Mucosa of rectum (tissue), 2 donors: ENCODE measurements around the gene GPD1L.

Experiments
- H3K27ac ChIP-seq, 2 donors: one replicate each; pipeline ENCODE4 v1.7.0; 2013; ENCODE audit warnings: inconsistent platforms in 2 of 2, low read depth in 2 of 2, low read length in 2 of 2
- H3K27me3 ChIP-seq, 2 donors: one replicate each; pipeline ENCODE4 v1.7.0; 2013; ENCODE audit warnings: low read length in 2 of 2; ENCODE audit not compliant: control insufficient read depth in 2 of 2, insufficient read depth in 2 of 2
- H3K36me3 ChIP-seq, 2 donors: one replicate each; pipeline ENCODE4 v1.7.0; 2013; ENCODE audit warnings: low read length in 2 of 2; ENCODE audit not compliant: control insufficient read depth in 2 of 2, insufficient read depth in 2 of 2
- H3K4me1 ChIP-seq, 2 donors: one replicate each; pipeline ENCODE4 v1.7.0; 2013; ENCODE audit warnings: low read length in 2 of 2, mild to moderate bottlenecking in 1 of 2; ENCODE audit not compliant: control insufficient read depth in 2 of 2, insufficient read depth in 2 of 2
- H3K4me3 ChIP-seq, 2 donors: one replicate each; pipeline ENCODE4 v1.7.0; 2013; ENCODE audit warnings: low read length in 2 of 2
- H3K9ac ChIP-seq, 2 donors: one replicate each; pipeline ENCODE4 v1.7.0; 2013; ENCODE audit warnings: low read length in 2 of 2, low read depth in 1 of 2, mild to moderate bottlenecking in 1 of 2
- H3K9me3 ChIP-seq, 2 donors: one replicate each; pipeline ENCODE4 v1.7.0; 2013; ENCODE audit warnings: low read length in 2 of 2; ENCODE audit not compliant: control insufficient read depth in 2 of 2
- donor health status: healthy.
- donor health status: Normal muscosa, but diverticular disease.

GPD1L gene

GRCh38 chr3:32147933-32148332, 41.5 kb downstream of the GPD1L start:
- Histone ChIP-seq H3K4me3 (no peak overlapping the region), H3K27me3 (no peaks in the 10 kb centered on the region), H3K9ac (no peak overlapping the region), H3K36me3 (peaks cover 29 to 47% of the 10 kb centered on the region in 2 donors), H3K27ac (no peak overlapping the region), H3K9me3 (no peaks in the 10 kb centered on the region), H3K4me1 (peaks cover 0 to 2% of the 10 kb centered on the region in 2 donors)

- H3K36me3 ChIP-seq = peaks cover 29 to 47% of the 10 kb centered on the region in 2 donors
- no peak overlapping the region for H3K9ac ChIP-seq
Observed at GRCh38 chr3:32148351-32148750, 41.9 kb downstream of the GPD1L start.

GRCh38 chr3:32153414-32154204, 47.2 kb downstream of the GPD1L start:
- Histone ChIP-seq H3K27ac (no peak overlapping the region), H3K36me3 (peaks cover 36 to 43% of the 10 kb centered on the region in 2 donors)

More at GRCh38 chr3:32148351-32148750, 41.9 kb downstream of the GPD1L start:
- Histone ChIP-seq H3K27ac (no peak overlapping the region), H3K9me3 (no peaks in the 10 kb centered on the region), H3K27me3 (no peaks in the 10 kb centered on the region), H3K4me3 (no peak overlapping the region), H3K4me1 (peaks cover 0 to 2% of the 10 kb centered on the region in 2 donors)

GRCh38 chr3:32154205-32154579, 47.8 kb downstream of the GPD1L start:
- Histone ChIP-seq H3K9ac (no peak overlapping the region), H3K36me3 (peaks cover 39 to 44% of the 10 kb centered on the region in 2 donors), H3K27me3 (no peaks in the 10 kb centered on the region), H3K27ac (no peak overlapping the region), H3K9me3 (no peaks in the 10 kb centered on the region), H3K4me1 (no peaks in the 10 kb centered on the region), H3K4me3 (no peak overlapping the region)

More at GRCh38 chr3:32153414-32154204, 47.2 kb downstream of the GPD1L start:
- no peaks in the 10 kb centered on the region for H3K27me3 ChIP-seq
- H3K4me1 ChIP-seq = no peaks in the 10 kb centered on the region
- H3K9me3 ChIP-seq = no peaks in the 10 kb centered on the region
- H3K4me3 ChIP-seq = no peak overlapping the region
- H3K9ac ChIP-seq = no peak overlapping the region

- H3K27me3 ChIP-seq = no peaks in the 10 kb centered on the region
- no peak overlapping the region for H3K4me3 ChIP-seq
- H3K9me3 ChIP-seq = no peaks in the 10 kb centered on the region
- H3K4me1 ChIP-seq = no peaks in the 10 kb centered on the region
- peaks cover 46 to 48% of the 10 kb centered on the region in 2 donors for H3K36me3 ChIP-seq
- H3K27ac ChIP-seq = no peak overlapping the region
- no peak overlapping the region for H3K9ac ChIP-seq
Observed at GRCh38 chr3:32155117-32155516, 48.7 kb downstream of the GPD1L start.

GRCh38 chr3:32157600-32158264, 51.3 kb downstream of the GPD1L start:
- Histone ChIP-seq H3K4me1 (no peaks in the 10 kb centered on the region), H3K9ac (no peak overlapping the region), H3K36me3 (peaks cover 39 to 46% of the 10 kb centered on the region in 2 donors), H3K27ac (no peak overlapping the region), H3K9me3 (no peaks in the 10 kb centered on the region), H3K27me3 (no peaks in the 10 kb centered on the region), H3K4me3 (no peak overlapping the region)

- H3K4me3 ChIP-seq = no peak overlapping the region
- no peaks in the 10 kb centered on the region for H3K4me1 ChIP-seq
- H3K27me3 ChIP-seq = no peaks in the 10 kb centered on the region
- H3K36me3 ChIP-seq = peaks cover 46 to 52% of the 10 kb centered on the region in 2 donors
- H3K27ac ChIP-seq = no peak overlapping the region
- no peak overlapping the region for H3K9ac ChIP-seq
- H3K9me3 ChIP-seq = no peaks in the 10 kb centered on the region
Observed at GRCh38 chr3:32160706-32161214, 54.3 kb downstream of the GPD1L start.

- Histone ChIP-seq H3K4me3 (no peak overlapping the region), H3K9me3 (no peaks in the 10 kb centered on the region), H3K4me1 (no peaks in the 10 kb centered on the region), H3K27ac (no peak overlapping the region), H3K27me3 (no peaks in the 10 kb centered on the region), H3K9ac (no peak overlapping the region), H3K36me3 (peaks cover 48 to 52% of the 10 kb centered on the region in 2 donors)
Observed at GRCh38 chr3:32165442-32165841, 59.0 kb downstream of the GPD1L start.

- Histone ChIP-seq H3K9ac (no peak overlapping the region), H3K9me3 (no peaks in the 10 kb centered on the region), H3K27me3 (no peaks in the 10 kb centered on the region), H3K4me3 (no peak overlapping the region), H3K36me3 (peaks cover 39 to 48% of the 10 kb centered on the region in 2 donors), H3K4me1 (no peaks in the 10 kb centered on the region), H3K27ac (no peak overlapping the region)
Observed at GRCh38 chr3:32166654-32167053, 60.2 kb downstream of the GPD1L start.

- Histone ChIP-seq H3K9ac (no peak overlapping the region), H3K9me3 (no peaks in the 10 kb centered on the region), H3K36me3 (peaks cover 6 to 9% of the 10 kb centered on the region in 2 donors), H3K4me3 (no peak overlapping the region), H3K4me1 (peaks cover 0 to 3% of the 10 kb centered on the region in 2 donors), H3K27me3 (no peaks in the 10 kb centered on the region), H3K27ac (no peak overlapping the region)
Observed at GRCh38 chr3:32172420-32172819, 66.0 kb downstream of the GPD1L start.
